Neuronal stem cell (in vitro differentiated cells): ENCODE data around the gene UGT1A1.

Experiments
- DNase-seq: peaks from one replicate; pipeline ENCODE4 v3.0.0-alpha.2; 2013; ENCODE audit warnings: low spot score
- H2AFZ ChIP-seq: one replicate; pipeline ENCODE4 v1.6.1; 2013; ENCODE audit warnings: mild to moderate bottlenecking, low read length, inconsistent platforms
- H2AK5ac ChIP-seq: 2 replicates; pipeline ENCODE4 v1.6.1; 2013; ENCODE audit warnings: low read depth, mild to moderate bottlenecking, inconsistent platforms, low read length, moderate library complexity, mixed read lengths
- H2BK120ac ChIP-seq: 2 replicates; pipeline ENCODE4 v1.6.1; 2013; ENCODE audit warnings: low read depth, mild to moderate bottlenecking, inconsistent platforms, low read length, moderate library complexity, mixed read lengths
- H2BK12ac ChIP-seq: one replicate; pipeline ENCODE4 v1.6.1; 2013; ENCODE audit warnings: low read length, inconsistent platforms
- H2BK15ac ChIP-seq: 2 replicates; pipeline ENCODE4 v1.6.1; 2013; ENCODE audit warnings: mild to moderate bottlenecking, low read length, inconsistent platforms, mixed read lengths
- H2BK5ac ChIP-seq: one replicate; pipeline ENCODE4 v1.6.1; 2013; ENCODE audit warnings: inconsistent platforms, mild to moderate bottlenecking, low read length, moderate library complexity
- H3K14ac ChIP-seq: one replicate; pipeline ENCODE4 v1.6.1; 2013; ENCODE audit warnings: low read length, inconsistent platforms
- H3K18ac ChIP-seq: 2 replicates; pipeline ENCODE4 v1.6.1; 2013; ENCODE audit warnings: low read length, inconsistent platforms
- H3K23ac ChIP-seq: 2 replicates; pipeline ENCODE4 v1.6.1; 2013; ENCODE audit warnings: low read depth, mild to moderate bottlenecking, mixed read lengths, low read length, inconsistent platforms; ENCODE audit not compliant: poor library complexity
- H3K27ac ChIP-seq: replicated peaks from 3 replicates; pipeline ENCODE4 v1.5.1; 2013; ENCODE audit warnings: low read length, inconsistent platforms
- H3K27me3 ChIP-seq, 3 experiments: 2 replicates each; pipeline ENCODE4 v1.6.1; 2013; ENCODE audit warnings: low read length in 3 of 3, mild to moderate bottlenecking in 2 of 3, inconsistent platforms in 1 of 3, low read depth in 1 of 3, mixed read lengths in 1 of 3, moderate library complexity in 1 of 3; ENCODE audit not compliant: control insufficient read depth in 3 of 3, insufficient read depth in 3 of 3
- H3K36me3 ChIP-seq, 2 donors: replicated peaks in 1 of 2; 2 replicates each; pipeline ENCODE4 v1.6.1; 2013; ENCODE audit warnings: low read length in 2 of 2; ENCODE audit not compliant: control insufficient read depth in 2 of 2, insufficient read depth in 2 of 2
- H3K4ac ChIP-seq: 2 replicates; pipeline ENCODE4 v1.6.1; 2013; ENCODE audit warnings: inconsistent platforms, mild to moderate bottlenecking, low read length, moderate library complexity
- H3K4me1 ChIP-seq, 2 donors: 1 replicate in 1 of 2; 2 replicates in 1 of 2; pipeline ENCODE4 v1.6.1; 2013; ENCODE audit warnings: low read length in 2 of 2, low read depth in 1 of 2; ENCODE audit not compliant: control insufficient read depth in 2 of 2, insufficient read depth in 1 of 2
- H3K4me2 ChIP-seq: one replicate; pipeline ENCODE4 v1.6.1; 2013; ENCODE audit warnings: mild to moderate bottlenecking, low read length, inconsistent platforms; ENCODE audit not compliant: insufficient read depth, poor library complexity, severe bottlenecking
- H3K4me3 ChIP-seq, 2 donors: 2 replicates each; pipeline ENCODE4 v1.5.1; 2013; ENCODE audit warnings: low read length in 2 of 2, mild to moderate bottlenecking in 2 of 2, inconsistent platforms in 1 of 2, moderate library complexity in 1 of 2
- H3K79me1 ChIP-seq: one replicate; pipeline ENCODE4 v1.6.1; 2013; ENCODE audit warnings: low read depth, mild to moderate bottlenecking, inconsistent platforms, low read length, moderate library complexity
- H3K9ac ChIP-seq: one replicate; pipeline ENCODE4 v1.6.1; 2013; ENCODE audit warnings: mild to moderate bottlenecking, low read depth, low read length, inconsistent platforms; ENCODE audit not compliant: poor library complexity
- H3K9me3 ChIP-seq, 2 donors: replicated peaks in 1 of 2; 2 replicates each; pipeline versions ENCODE3 to v1.6.1; 2013; ENCODE audit warnings: low read length in 2 of 2, mild to moderate bottlenecking in 2 of 2, inconsistent platforms in 1 of 2, low read depth in 1 of 2, mixed read lengths in 1 of 2, moderate library complexity in 1 of 2; ENCODE audit not compliant: control insufficient read depth in 2 of 2, insufficient read depth in 1 of 2
- H4K8ac ChIP-seq: one replicate; pipeline ENCODE4 v1.6.1; 2013; ENCODE audit warnings: low read depth, mild to moderate bottlenecking, inconsistent platforms, low read length, moderate library complexity
- H4K91ac ChIP-seq: one replicate; pipeline ENCODE4 v1.6.1; 2013; ENCODE audit warnings: low read length, low read depth, mild to moderate bottlenecking, inconsistent platforms; ENCODE audit not compliant: poor library complexity
- WGBS, 2 donors: extraction: QIAGEN DNeasy Blood & Tissue Kit; methylation state at CpG; one replicate each; pipeline ENCODE4 v1.1.7; 2013; ENCODE audit warnings: missing lambda C conversion rate in 2 of 2, mixed read lengths in 1 of 2; ENCODE audit not compliant: insufficient read length in 2 of 2, insufficient replicate concordance in 1 of 2; ENCODE audit errors: extremely low coverage in 2 of 2; 5-methylcytosine and 5-hydroxymethylcytosine counted together

Gene UGT1A1

GRCh38 chr2:233803994-233804393 is 43.9 kb downstream of the UGT1A1 start:
- H3K23ac ChIP-seq, result no peak overlapping the region
- no peak for DNase-seq

GRCh38 chr2:233807215-233807865 is 47.3 kb downstream of the UGT1A1 start:
- H2BK5ac ChIP-seq, result no peak overlapping the region
- WGBS, 2 donors, result no CpG with 5 or more reads among the region's 12 CpGs
- no peak overlapping the region for H2BK15ac ChIP-seq
- H4K91ac ChIP-seq, result no peak overlapping the region
- no peak overlapping the region for H4K8ac ChIP-seq
- H3K23ac ChIP-seq, result no peak overlapping the region
- H2BK12ac ChIP-seq, result no peak overlapping the region
- H3K18ac ChIP-seq, result peak overlapping the region; percentile 67
- no peak overlapping the region for H2AFZ ChIP-seq
- H3K27me3 ChIP-seq, result peaks cover 0 to 16% (median 0%) of the 10 kb centered on the region in 3 experiments
- no peaks in the 10 kb centered on the region for H3K79me1 ChIP-seq
- DNase-seq, result no peak
- H3K36me3 ChIP-seq, result no peaks in the 10 kb centered on the region
- H2AK5ac ChIP-seq, result peak overlapping the region; percentile 2
- H2BK120ac ChIP-seq, result no peak overlapping the region
- no peaks in the 10 kb centered on the region for H3K4me1 ChIP-seq
- no peak overlapping the region for H3K9ac ChIP-seq
- H3K4me3 ChIP-seq, result peak overlapping the region in 1 of 2 donors; percentile 46
- no peak overlapping the region for H3K4me2 ChIP-seq
- no peak overlapping the region for H3K14ac ChIP-seq
- H3K27ac ChIP-seq, result no peak overlapping the region
- peaks cover 0 to 2% of the 10 kb centered on the region in 2 donors for H3K9me3 ChIP-seq
- no peak overlapping the region for H3K4ac ChIP-seq

More at GRCh38 chr2:233803994-233804393, 43.9 kb downstream of the UGT1A1 start:
- H3K14ac ChIP-seq, result no peak overlapping the region
- H3K4me2 ChIP-seq, result no peak overlapping the region
- no peak overlapping the region for H4K8ac ChIP-seq
- H3K27ac ChIP-seq, result no peak overlapping the region
- peak overlapping the region; percentile 20 for H2BK15ac ChIP-seq
- peaks cover 0 to 2% of the 10 kb centered on the region in 2 donors for H3K9me3 ChIP-seq
- no peaks in the 10 kb centered on the region for H3K79me1 ChIP-seq
- H2BK12ac ChIP-seq, result no peak overlapping the region
- H3K18ac ChIP-seq, result peak overlapping the region; percentile 12
- H3K27me3 ChIP-seq, result peaks cover 0 to 16% (median 0%) of the 10 kb centered on the region in 3 experiments
- peaks cover 0 to 2% of the 10 kb centered on the region in 2 donors for H3K4me1 ChIP-seq
- no peaks in the 10 kb centered on the region for H3K36me3 ChIP-seq
- peak overlapping the region in 1 of 2 donors; percentile 23 for H3K4me3 ChIP-seq
- H2AK5ac ChIP-seq, result no peak overlapping the region
- no peak overlapping the region for H2BK120ac ChIP-seq
- no peak overlapping the region for H4K91ac ChIP-seq
- H2AFZ ChIP-seq, result no peak overlapping the region
- no peak overlapping the region for H3K9ac ChIP-seq
- no CpG with 5 or more reads among the region's 8 CpGs for WGBS, 2 donors
- H3K4ac ChIP-seq, result no peak overlapping the region
- no peak overlapping the region for H2BK5ac ChIP-seq

- Histone ChIP-seq H3K23ac (no peak overlapping the region), H3K27me3 (peaks cover 0 to 15% (median 0%) of the 10 kb centered on the region in 3 experiments), H2AK5ac (peak overlapping the region; percentile 86), H3K9me3 (peaks cover 0 to 2% of the 10 kb centered on the region in 2 donors), H3K18ac (peak overlapping the region; percentile 53), H2AFZ (no peak overlapping the region), H4K91ac (no peak overlapping the region), H3K36me3 (no peaks in the 10 kb centered on the region), H3K14ac (no peak overlapping the region), H3K4me2 (no peak overlapping the region), H2BK12ac (no peak overlapping the region), H3K4ac (no peak overlapping the region), H2BK15ac (no peak overlapping the region), H3K9ac (peak overlapping the region; percentile 15), H2BK120ac (no peak overlapping the region), H3K4me1 (no peaks in the 10 kb centered on the region), H4K8ac (no peak overlapping the region), H3K4me3 (peak overlapping the region in 1 of 2 donors; percentile 53), H3K27ac (no peak overlapping the region), H3K79me1 (no peaks in the 10 kb centered on the region), H2BK5ac (no peak overlapping the region)
- no CpG with 5 or more reads among the region's 10 CpGs for WGBS, 2 donors
- no peak for DNase-seq
Measured at GRCh38 chr2:233807966-233808935, 48.2 kb downstream of the UGT1A1 start.

GRCh38 chr2:233810385-233810784 is 50.3 kb downstream of the UGT1A1 start:
- Histone ChIP-seq H2BK12ac (no peak overlapping the region), H4K8ac (no peak overlapping the region), H3K4ac (no peak overlapping the region), H2BK15ac (no peak overlapping the region), H2AK5ac (no peak overlapping the region), H3K4me2 (no peak overlapping the region), H3K36me3 (no peaks in the 10 kb centered on the region), H2BK5ac (no peak overlapping the region), H3K9me3 (no peaks in the 10 kb centered on the region), H3K27me3 (peaks cover 0 to 6% (median 0%) of the 10 kb centered on the region in 3 experiments), H3K14ac (no peak overlapping the region), H3K23ac (no peak overlapping the region), H3K9ac (no peak overlapping the region), H3K4me1 (no peaks in the 10 kb centered on the region), H3K27ac (no peak overlapping the region), H3K18ac (no peak overlapping the region), H3K4me3 (no peak overlapping the region), H4K91ac (no peak overlapping the region), H2BK120ac (no peak overlapping the region), H3K79me1 (no peaks in the 10 kb centered on the region), H2AFZ (no peak overlapping the region)
- no CpG with 5 or more reads among the region's 6 CpGs for WGBS, 2 donors
- no peak for DNase-seq
